ENCODE results near the gene ADAM22. TPM values are rescaled to one million over a fixed set of nuclear protein-coding genes. Genes with fewer than 3 reads are reported as not detected.

The ADAM22 gene
- total and polyA plus RNA-seq, 2 of the 4 experiments (the other 2 are of a cell fraction): 0.03 to 0.18 TPM

GRCh38 chr7:87961754-87962153 is 27.7 kb downstream of the ADAM22 start:
- Histone ChIP-seq H2BK120ac (ENCODE audit: low read depth, low read length) (no peak overlapping the region), H3K9me1 (ENCODE audit: insufficient read depth, low read length) (no peaks in the 10 kb centered on the region), H3K27me3 (ENCODE audit: control insufficient read depth, insufficient read depth, low read length) (no peaks in the 10 kb centered on the region), H3K9ac (ENCODE audit: low read depth, low read length) (no peak overlapping the region), H3K27ac (ENCODE audit: insufficient read depth, low read length) (no peak overlapping the region), H4K20me1 (ENCODE audit: insufficient read depth, low read length) (no peaks in the 10 kb centered on the region), H3K4me2 (ENCODE audit: low read depth, low read length) (no peak overlapping the region), H4K8ac (ENCODE audit: low read depth in 2 of 2, low read length in 2 of 2) (no peak overlapping the region), H3K23ac (ENCODE audit: low read depth, low read length) (no peak overlapping the region), H3K4me1 (ENCODE audit: control insufficient read depth, insufficient read depth, low read length) (no peaks in the 10 kb centered on the region), H3K79me1 (ENCODE audit: low read depth in 1 of 2, low read length in 2 of 2) (no peaks in the 10 kb centered on the region), H3K9me3 (ENCODE audit: control insufficient read depth, insufficient read depth, low read length) (no peaks in the 10 kb centered on the region), H2BK5ac (ENCODE audit: low read depth, low read length, poor library complexity, severe bottlenecking) (no peak overlapping the region), H3K4ac (ENCODE audit: low read depth, low read length) (no peak overlapping the region), H3K56ac (ENCODE audit: extremely low read depth, insufficient read depth, low read length) (no peak overlapping the region), H4K5ac (ENCODE audit: low read depth, low read length) (no peak overlapping the region), H4K91ac (ENCODE audit: insufficient read depth, low read depth, low read length) (no peak overlapping the region), H2BK20ac (ENCODE audit: low read depth, low read length) (no peak overlapping the region), H2BK15ac (ENCODE audit: low read depth, low read length) (no peak overlapping the region), H3K14ac (replicated peaks; ENCODE audit: low read depth, low read length) (no peak overlapping the region), H2AK5ac (ENCODE audit: low read depth, low read length) (no peak overlapping the region), H3K4me3 (ENCODE audit: insufficient read depth, low read depth, low read length) (no peak overlapping the region), H2AFZ (replicated peaks; ENCODE audit: low read length, poor library complexity) (no peak overlapping the region), H3K36me3 (ENCODE audit: control insufficient read depth, insufficient read depth, low read length) (no peaks in the 10 kb centered on the region), H3K18ac (ENCODE audit: low read depth, low read length) (no peak overlapping the region), H2AK9ac (replicated peaks; ENCODE audit: low read depth, low read length, poor library complexity) (no peak overlapping the region)
- dilution Hi-C loops (cut with HindIII; ENCODE audit: low sequenced_read_pairs, unreplicated experiment) (no loop called here), in situ Hi-C loops (cut with MboI; ENCODE audit: low sequenced_read_pairs) (no loop called here), intact Hi-C loops (cut with micrococcal nuclease) (no loop called here)
- CTCF ChIA-PET: no interaction called here
- ATAC-seq (ENCODE audit: low read depth) (no peak), DNase-seq (no peak)
- WGBS, 2 experiments (ENCODE audit: extremely low coverage in 2 of 2, insufficient read length in 1 of 2): no CpG with 5 or more reads among the region's 1 CpG
- no peak for TF ChIP-seq RFX5 (IDR thresholded peaks at IDR 0.05; ENCODE audit: low read depth, low read length)
- no peak for TF ChIP-seq MXI1 (IDR thresholded peaks at IDR 0.05; ENCODE audit: borderline replicate concordance, low read depth, low read length)
- no peak for TF ChIP-seq RAD21 (IDR thresholded peaks at IDR 0.05; ENCODE audit: low read length)
- no peak for TF ChIP-seq CHD1 (IDR thresholded peaks at IDR 0.05; ENCODE audit: low read depth, low read length)
- no peak for TF ChIP-seq MAZ (IDR thresholded peaks at IDR 0.05; ENCODE audit: borderline replicate concordance, low read depth, low read length)
- TF ChIP-seq POLR2A (IDR thresholded peaks at IDR 0.05; ENCODE audit: low read depth, low read length): no peak
- TF ChIP-seq NFE2L2 (IDR thresholded peaks at IDR 0.05; ENCODE audit: low read depth, low read length): no peak
- no peak for TF ChIP-seq MAFK (IDR thresholded peaks at IDR 0.05; ENCODE audit: low read depth, low read length)
- no peak for TF ChIP-seq CTCF (conservative IDR thresholded peaks at IDR 0.05; ENCODE audit: low read depth, low read length)
- no peak for TF ChIP-seq ELK1 (IDR thresholded peaks at IDR 0.05; ENCODE audit: borderline replicate concordance, low read depth, low read length)
- POLR2A ChIA-PET (ENCODE audit: unreplicated experiment): interaction anchor here (0.5 kb wide), 1 partner anchor 259 kb away, joined by 3 read pairs; no protein-coding TSS in a partner anchor
- no TSS peak for BruUV-seq (replicated peaks)

Data from IMR-90 (cell line).